NB4 (cell line): Measurements from ENCODE around the gene CYB561D1.

Experiments
- MYC ChIP-seq: IDR thresholded peaks from 2 replicates; pipeline ENCODE4 v1.6.1; 2011; ENCODE audit warnings: low read depth, low read length
- POLR2A ChIP-seq: IDR thresholded peaks from 2 replicates; pipeline ENCODE4 v1.6.1; 2011; ENCODE audit warnings: mild to moderate bottlenecking; ENCODE audit not compliant: insufficient read length; ENCODE audit errors: extremely low read depth
- TF ChIP-seq, protein P1 (sequence below): IDR thresholded peaks from one replicate; pipeline ENCODE4 v1.5.1; 2012; ENCODE audit warnings: low read depth, low read length
- TF ChIP-seq, protein P2 (sequence below): IDR thresholded peaks from 2 replicates; pipeline ENCODE4 v1.6.1; 2011; ENCODE audit warnings: low read depth, low read length

DNA sequence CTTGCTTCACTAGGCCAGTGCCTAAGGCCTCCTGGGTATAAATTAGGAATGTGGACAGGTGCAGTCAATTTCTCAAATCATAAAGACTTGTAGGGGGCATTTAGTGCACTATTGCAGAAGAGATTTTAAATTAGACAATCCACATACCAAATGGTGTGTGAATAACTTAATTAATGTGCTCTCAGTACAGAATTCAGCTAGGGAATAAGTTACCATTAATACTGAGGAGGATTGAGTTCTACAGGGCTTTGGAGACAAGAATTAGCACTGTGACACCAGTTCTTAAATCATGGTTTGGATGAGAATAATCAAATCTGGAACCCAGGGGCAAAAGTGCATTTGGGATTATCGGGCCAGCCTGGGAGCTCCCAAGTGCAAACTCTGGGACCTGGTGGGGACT is 25.8 kb upstream of the CYB561D1 start:
- TF ChIP-seq, protein P1, sequence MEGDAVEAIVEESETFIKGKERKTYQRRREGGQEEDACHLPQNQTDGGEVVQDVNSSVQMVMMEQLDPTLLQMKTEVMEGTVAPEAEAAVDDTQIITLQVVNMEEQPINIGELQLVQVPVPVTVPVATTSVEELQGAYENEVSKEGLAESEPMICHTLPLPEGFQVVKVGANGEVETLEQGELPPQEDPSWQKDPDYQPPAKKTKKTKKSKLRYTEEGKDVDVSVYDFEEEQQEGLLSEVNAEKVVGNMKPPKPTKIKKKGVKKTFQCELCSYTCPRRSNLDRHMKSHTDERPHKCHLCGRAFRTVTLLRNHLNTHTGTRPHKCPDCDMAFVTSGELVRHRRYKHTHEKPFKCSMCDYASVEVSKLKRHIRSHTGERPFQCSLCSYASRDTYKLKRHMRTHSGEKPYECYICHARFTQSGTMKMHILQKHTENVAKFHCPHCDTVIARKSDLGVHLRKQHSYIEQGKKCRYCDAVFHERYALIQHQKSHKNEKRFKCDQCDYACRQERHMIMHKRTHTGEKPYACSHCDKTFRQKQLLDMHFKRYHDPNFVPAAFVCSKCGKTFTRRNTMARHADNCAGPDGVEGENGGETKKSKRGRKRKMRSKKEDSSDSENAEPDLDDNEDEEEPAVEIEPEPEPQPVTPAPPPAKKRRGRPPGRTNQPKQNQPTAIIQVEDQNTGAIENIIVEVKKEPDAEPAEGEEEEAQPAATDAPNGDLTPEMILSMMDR = no peak
- TF ChIP-seq POLR2A = no peak
- no peak for TF ChIP-seq MYC
- TF ChIP-seq, protein P2, sequence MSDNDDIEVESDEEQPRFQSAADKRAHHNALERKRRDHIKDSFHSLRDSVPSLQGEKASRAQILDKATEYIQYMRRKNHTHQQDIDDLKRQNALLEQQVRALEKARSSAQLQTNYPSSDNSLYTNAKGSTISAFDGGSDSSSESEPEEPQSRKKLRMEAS = no peak
